Measurements from ENCODE around the gene NOCT. TPM values are rescaled to one million over a fixed set of nuclear protein-coding genes. Genes with fewer than 3 reads are reported as not detected.
"Not testable (repeated sequence)": the region's sequence is repeated elsewhere in the genome, so short reads cannot be mapped to it uniquely, and the experiment has no call there.

The NOCT gene
- total RNA-seq, 4 donors from 2014 or later: 2.3 to 7.4 (median 2.7) TPM; not detected in 1

DNA sequence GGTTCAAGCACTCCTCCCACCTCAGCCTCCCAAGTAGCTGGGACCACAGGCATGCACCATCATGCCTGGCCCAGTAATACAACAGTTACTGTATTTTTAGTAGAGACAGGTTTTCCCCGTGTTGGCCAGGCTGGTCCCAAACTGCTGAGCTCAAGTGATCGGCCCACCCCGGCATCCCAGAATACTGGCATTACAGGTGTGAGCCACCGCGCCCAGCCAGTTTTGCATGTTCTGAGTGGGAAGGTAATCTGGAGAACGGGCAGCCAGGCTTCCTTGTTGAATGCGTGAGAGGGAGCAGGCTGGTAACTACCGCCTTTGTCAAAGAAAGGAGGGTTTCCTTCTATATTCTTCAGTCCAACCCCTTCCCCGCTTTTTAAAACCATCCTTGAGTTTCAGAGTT lies 9.1 kb downstream of the NOCT start:
- TF ChIP-seq POLR2A (IDR thresholded peaks at IDR 0.05): no peak
- TF ChIP-seq, protein P1, sequence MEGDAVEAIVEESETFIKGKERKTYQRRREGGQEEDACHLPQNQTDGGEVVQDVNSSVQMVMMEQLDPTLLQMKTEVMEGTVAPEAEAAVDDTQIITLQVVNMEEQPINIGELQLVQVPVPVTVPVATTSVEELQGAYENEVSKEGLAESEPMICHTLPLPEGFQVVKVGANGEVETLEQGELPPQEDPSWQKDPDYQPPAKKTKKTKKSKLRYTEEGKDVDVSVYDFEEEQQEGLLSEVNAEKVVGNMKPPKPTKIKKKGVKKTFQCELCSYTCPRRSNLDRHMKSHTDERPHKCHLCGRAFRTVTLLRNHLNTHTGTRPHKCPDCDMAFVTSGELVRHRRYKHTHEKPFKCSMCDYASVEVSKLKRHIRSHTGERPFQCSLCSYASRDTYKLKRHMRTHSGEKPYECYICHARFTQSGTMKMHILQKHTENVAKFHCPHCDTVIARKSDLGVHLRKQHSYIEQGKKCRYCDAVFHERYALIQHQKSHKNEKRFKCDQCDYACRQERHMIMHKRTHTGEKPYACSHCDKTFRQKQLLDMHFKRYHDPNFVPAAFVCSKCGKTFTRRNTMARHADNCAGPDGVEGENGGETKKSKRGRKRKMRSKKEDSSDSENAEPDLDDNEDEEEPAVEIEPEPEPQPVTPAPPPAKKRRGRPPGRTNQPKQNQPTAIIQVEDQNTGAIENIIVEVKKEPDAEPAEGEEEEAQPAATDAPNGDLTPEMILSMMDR (IDR thresholded peaks at IDR 0.05): no peak
- Histone ChIP-seq H3K27ac (no peak overlapping the region), H3K9me3 (no peaks in the 10 kb centered on the region), H3K36me3 (no peaks in the 10 kb centered on the region), H3K27me3 (no peaks in the 10 kb centered on the region), H3K4me3 (no peak overlapping the region), H3K4me1 (no peaks in the 10 kb centered on the region)
- intact Hi-C loops (cut with DNase I; ENCODE audit: low total_unique reads): no loop called here
- DNase-seq: no peak

DNA sequence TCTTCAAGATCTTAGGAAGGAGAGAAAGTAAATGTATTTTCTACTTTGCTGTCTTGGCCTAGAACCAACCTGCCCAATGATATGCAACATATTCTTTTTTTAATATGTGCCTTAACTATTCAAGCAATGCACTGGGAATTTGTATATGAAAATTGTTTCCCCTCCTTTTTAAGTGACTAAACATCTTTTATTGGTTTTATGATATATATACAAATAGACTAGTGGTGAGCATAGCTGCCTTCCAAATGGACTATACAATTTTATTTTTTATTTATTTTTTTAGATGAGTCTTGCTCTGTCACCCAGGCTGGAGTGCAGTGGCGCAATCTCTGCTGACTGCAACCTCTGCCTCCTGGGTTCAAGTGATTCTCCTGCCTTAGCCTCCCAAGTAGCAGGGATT lies 10.3 kb downstream of the NOCT start:
- no peaks in the 10 kb centered on the region for H3K36me3 ChIP-seq
- no peak overlapping the region for H3K27ac ChIP-seq
- TF ChIP-seq POLR2A (IDR thresholded peaks at IDR 0.05): no peak
- TF ChIP-seq, protein P1 (IDR thresholded peaks at IDR 0.05): no peak
- no peak for DNase-seq
- H3K4me3 ChIP-seq: no peak overlapping the region
- H3K27me3 ChIP-seq: no peaks in the 10 kb centered on the region
- H3K4me1 ChIP-seq: no peaks in the 10 kb centered on the region
- H3K9me3 ChIP-seq: no peaks in the 10 kb centered on the region
- intact Hi-C loops (cut with DNase I; ENCODE audit: low total_unique reads): no loop called here

DNA sequence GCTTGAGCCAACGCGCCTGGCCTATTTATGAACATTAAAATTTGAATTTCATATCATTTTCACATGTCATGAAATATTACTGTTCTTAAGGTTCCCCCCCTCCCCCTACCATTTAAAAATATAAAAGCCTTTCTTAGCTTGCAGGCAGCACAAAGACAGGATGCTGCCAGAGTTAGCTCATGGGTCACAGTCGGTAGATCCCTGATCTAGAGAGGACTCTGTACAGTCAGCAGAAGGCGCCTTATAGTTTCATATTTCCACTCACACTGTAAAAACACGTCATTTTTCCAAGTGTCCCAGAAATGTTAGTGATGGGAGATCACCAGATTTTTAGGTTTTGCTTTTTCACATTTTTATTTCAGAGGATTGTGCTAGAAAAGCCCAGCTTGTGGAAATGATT lies 12.2 kb downstream of the NOCT start:
- intact Hi-C loops (cut with DNase I; ENCODE audit: low total_unique reads): no loop called here
- Histone ChIP-seq H3K4me3 (no peak overlapping the region), H3K27ac (no peak overlapping the region), H3K9me3 (no peaks in the 10 kb centered on the region), H3K36me3 (no peaks in the 10 kb centered on the region), H3K4me1 (no peaks in the 10 kb centered on the region), H3K27me3 (no peaks in the 10 kb centered on the region)
- no peak for DNase-seq
- TF ChIP-seq, protein P1 (IDR thresholded peaks at IDR 0.05): no peak
- TF ChIP-seq POLR2A (IDR thresholded peaks at IDR 0.05): no peak

DNA sequence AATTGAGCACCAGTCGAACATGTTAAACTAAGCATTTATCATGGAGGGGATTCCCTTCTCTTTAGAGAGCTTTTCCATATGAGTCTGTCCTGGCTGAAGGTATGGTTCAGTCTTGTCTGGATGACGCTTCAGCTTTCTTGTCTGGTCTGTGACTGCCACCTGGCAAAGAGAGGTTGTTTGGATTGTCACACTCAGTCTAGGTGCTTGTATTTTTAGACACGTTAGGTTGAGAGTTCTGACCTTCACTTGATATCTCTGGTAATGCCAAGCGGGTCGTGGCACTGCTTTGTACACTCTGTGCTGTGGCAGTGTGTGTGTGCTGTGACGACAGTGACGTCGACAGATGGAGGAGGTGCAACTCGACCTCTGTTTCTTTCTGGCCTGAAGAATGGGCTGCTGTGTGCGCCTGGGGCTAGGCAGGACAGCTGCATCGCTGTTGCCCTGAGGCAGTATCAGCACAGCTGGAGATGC lies 12.6 kb downstream of the NOCT start:
- Histone ChIP-seq H3K27me3 (no peaks in the 10 kb centered on the region), H3K4me3 (no peak overlapping the region), H3K27ac (no peak overlapping the region), H3K4me1 (no peaks in the 10 kb centered on the region), H3K9me3 (no peaks in the 10 kb centered on the region), H3K36me3 (no peaks in the 10 kb centered on the region)
- intact Hi-C loops (cut with DNase I; ENCODE audit: low total_unique reads): no loop called here
- DNase-seq: no peak
- TF ChIP-seq, protein P1 (IDR thresholded peaks at IDR 0.05): no peak
- TF ChIP-seq POLR2A (IDR thresholded peaks at IDR 0.05): no peak

DNA sequence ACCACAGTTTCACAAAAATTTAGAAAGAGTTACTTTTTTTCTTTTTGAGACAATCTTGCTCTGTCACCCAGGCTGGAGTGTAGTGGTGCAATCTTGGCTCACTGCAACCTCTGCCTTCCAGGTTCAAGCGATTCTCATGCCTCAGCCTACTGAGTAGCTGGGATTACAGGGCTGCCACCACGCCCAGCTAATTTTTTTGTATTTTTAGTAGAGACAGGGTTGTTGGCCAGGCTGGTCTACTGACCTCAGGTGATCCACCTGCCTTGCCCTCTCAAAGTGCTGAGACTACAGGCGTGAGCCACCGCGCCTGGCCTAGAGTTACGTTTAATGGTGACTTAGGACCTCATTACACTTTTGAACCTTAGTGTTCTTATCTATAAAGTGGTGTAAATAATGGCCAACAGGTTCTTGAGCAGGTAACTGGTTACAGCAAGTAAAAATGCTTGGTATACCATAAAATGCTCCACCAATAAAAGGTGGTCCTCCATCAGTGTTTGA lies 14.3 kb downstream of the NOCT start:
- intact Hi-C loops (cut with DNase I; ENCODE audit: low total_unique reads); H3K27me3 ChIP-seq; H3K4me3 ChIP-seq; H3K9me3 ChIP-seq; H3K27ac ChIP-seq; H3K4me1 ChIP-seq; H3K36me3 ChIP-seq; DNase-seq: not testable (repeated sequence)

All from uterus (tissue), 4 donors.